ENCODE measurements around the gene PPARG. TPM values are rescaled to one million over a fixed set of nuclear protein-coding genes. Genes with fewer than 3 reads are reported as not detected.

Gene PPARG
- total and polyA plus RNA-seq, 2 of the 13 experiments (the other 11 are each of a cell fraction or from before 2014, with no cell fraction given) = 13.9 to 58.3 TPM

DNA sequence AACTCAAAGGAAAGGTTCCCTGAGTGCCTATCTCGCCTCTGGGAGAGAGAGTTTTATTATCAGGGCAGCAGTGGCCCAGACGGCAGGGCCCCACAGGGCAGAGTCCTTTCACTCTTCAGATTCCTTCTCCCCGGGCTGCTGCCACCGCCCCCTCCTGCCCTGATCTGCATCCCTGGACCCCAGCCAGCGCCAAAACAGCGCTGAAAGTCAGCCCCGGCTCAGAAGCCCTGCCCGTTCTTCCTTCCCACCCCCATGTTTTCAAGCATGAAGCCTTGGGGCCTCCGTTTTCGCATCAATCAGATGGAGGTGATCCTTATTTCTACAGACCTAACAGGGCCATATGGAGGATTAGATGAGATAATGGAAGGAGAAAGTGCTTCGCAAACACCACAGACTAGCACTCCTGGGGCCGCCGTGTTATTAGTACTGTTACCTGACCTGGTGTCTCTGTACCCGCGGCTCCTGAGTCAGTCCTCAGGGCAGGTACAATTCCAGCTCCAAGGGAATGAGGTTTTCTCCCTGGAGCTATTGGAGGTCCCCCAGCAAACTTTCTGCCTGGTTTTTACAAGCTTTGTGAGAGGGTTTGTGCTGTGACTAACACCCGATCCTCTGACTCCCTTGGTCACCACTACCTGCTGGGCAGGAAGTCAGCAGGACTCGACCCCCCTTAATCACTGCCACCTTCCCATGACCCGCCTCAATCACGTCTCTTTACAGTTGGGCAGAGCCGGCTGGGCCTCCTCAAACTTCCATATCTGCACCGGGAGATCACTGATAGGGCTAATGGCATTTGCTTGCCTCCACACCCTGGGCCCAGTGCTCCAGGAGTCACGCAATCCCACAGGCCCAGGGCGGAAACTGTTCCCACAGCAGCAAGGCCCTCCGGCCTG, 156.0 kb downstream of the PPARG start (continued):
- TF ChIP-seq, protein P1, sequence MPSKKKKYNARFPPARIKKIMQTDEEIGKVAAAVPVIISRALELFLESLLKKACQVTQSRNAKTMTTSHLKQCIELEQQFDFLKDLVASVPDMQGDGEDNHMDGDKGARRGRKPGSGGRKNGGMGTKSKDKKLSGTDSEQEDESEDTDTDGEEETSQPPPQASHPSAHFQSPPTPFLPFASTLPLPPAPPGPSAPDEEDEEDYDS (CRISPR knock-in tag; IDR thresholded peaks at IDR 0.05) = peak; percentile 6; the same call in 1 of the 2 replicates
- no peak for TF ChIP-seq ZFP36 (IDR thresholded peaks at IDR 0.05; ENCODE audit: borderline replicate concordance, low read depth, low read length, partially characterized antibody)
- TF ChIP-seq, protein P2, sequence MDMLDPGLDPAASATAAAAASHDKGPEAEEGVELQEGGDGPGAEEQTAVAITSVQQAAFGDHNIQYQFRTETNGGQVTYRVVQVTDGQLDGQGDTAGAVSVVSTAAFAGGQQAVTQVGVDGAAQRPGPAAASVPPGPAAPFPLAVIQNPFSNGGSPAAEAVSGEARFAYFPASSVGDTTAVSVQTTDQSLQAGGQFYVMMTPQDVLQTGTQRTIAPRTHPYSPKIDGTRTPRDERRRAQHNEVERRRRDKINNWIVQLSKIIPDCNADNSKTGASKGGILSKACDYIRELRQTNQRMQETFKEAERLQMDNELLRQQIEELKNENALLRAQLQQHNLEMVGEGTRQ (IDR thresholded peaks at IDR 0.05; ENCODE audit: low read depth, low read length) = no peak
- TF ChIP-seq, protein P2 (CRISPR knock-in tag; IDR thresholded peaks at IDR 0.05; ENCODE audit: borderline replicate concordance) = no peak
- no peak for TF ChIP-seq PITX1 (CRISPR knock-in tag; IDR thresholded peaks at IDR 0.05)
- no peak for TF ChIP-seq ZNF326 (CRISPR knock-in tag; IDR thresholded peaks at IDR 0.05; ENCODE audit: borderline replicate concordance)
- no peak for TF ChIP-seq CREB1 (IDR thresholded peaks at IDR 0.05)
- peak; percentile 19; the same call in 1 of the 2 replicates for TF ChIP-seq CREB1 (CRISPR knock-in tag; IDR thresholded peaks at IDR 0.05)
- TF ChIP-seq REPIN1 (CRISPR knock-in tag; IDR thresholded peaks at IDR 0.05; ENCODE audit: borderline replicate concordance, low read depth) = no peak
- TF ChIP-seq, protein P3, sequence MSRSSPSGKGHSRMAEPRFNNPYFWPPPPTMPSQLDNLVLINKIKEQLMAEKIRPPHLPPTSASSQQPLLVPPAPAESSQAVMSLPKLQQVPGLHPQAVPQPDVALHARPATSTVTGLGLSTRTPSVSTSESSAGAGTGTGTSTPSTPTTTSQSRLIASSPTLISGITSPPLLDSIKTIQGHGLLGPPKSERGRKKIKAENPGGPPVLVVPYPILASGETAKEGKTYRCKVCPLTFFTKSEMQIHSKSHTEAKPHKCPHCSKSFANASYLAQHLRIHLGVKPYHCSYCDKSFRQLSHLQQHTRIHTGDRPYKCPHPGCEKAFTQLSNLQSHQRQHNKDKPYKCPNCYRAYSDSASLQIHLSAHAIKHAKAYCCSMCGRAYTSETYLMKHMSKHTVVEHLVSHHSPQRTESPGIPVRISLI (CRISPR knock-in tag; IDR thresholded peaks at IDR 0.05; ENCODE audit: borderline replicate concordance) = no peak
- peak; percentile 95 for TF ChIP-seq ZNF264 (CRISPR knock-in tag; IDR thresholded peaks at IDR 0.05)
- TF ChIP-seq ZNF432 (CRISPR knock-in tag; IDR thresholded peaks at IDR 0.05; ENCODE audit: borderline replicate concordance) = no peak
- peak; percentile 78 for TF ChIP-seq RARA (CRISPR knock-in tag; IDR thresholded peaks at IDR 0.05)
- TF ChIP-seq ZNF121 (CRISPR knock-in tag; IDR thresholded peaks at IDR 0.05) = peak; percentile 55; the same call in 1 of the 2 replicates
- TF ChIP-seq ESRRA (CRISPR knock-in tag; IDR thresholded peaks at IDR 0.05; ENCODE audit: low read depth) = no peak
- TF ChIP-seq ZNF160 (CRISPR knock-in tag; IDR thresholded peaks at IDR 0.05) = no peak
- TF ChIP-seq ARNTL (CRISPR knock-in tag; IDR thresholded peaks at IDR 0.05) = no peak; the same call in 1 of the 2 replicates
- TF ChIP-seq JARID2 (CRISPR knock-in tag; IDR thresholded peaks at IDR 0.05; ENCODE audit: insufficient replicate concordance) = no peak
- no peak for TF ChIP-seq MIER3 (CRISPR knock-in tag; IDR thresholded peaks at IDR 0.05; ENCODE audit: borderline replicate concordance)
- TF ChIP-seq ZNF878 (CRISPR knock-in tag; IDR thresholded peaks at IDR 0.05) = no peak
- TF ChIP-seq NFKB2 (CRISPR knock-in tag; IDR thresholded peaks at IDR 0.05; ENCODE audit: borderline replicate concordance) = 0 out of 2 replicates have a peak, but pooled peaks have one; percentile 14
- no peak for TF ChIP-seq ZNF567 (CRISPR knock-in tag; IDR thresholded peaks at IDR 0.05; ENCODE audit: borderline replicate concordance)
- TF ChIP-seq ZNF678 (CRISPR knock-in tag; IDR thresholded peaks at IDR 0.05) = no peak
- TF ChIP-seq U2AF2 (IDR thresholded peaks at IDR 0.05; ENCODE audit: low read depth, low read length) = no peak
- TF ChIP-seq ZNF7 (CRISPR knock-in tag; IDR thresholded peaks at IDR 0.05) = no peak
- TF ChIP-seq YY1 (IDR thresholded peaks at IDR 0.05; ENCODE audit: insufficient read depth, insufficient replicate concordance, low read depth, low read length) = no peak
- TF ChIP-seq ZNF879 (CRISPR knock-in tag; IDR thresholded peaks at IDR 0.05) = no peak
- no peak for TF ChIP-seq SRSF1 (optimal IDR thresholded peaks at IDR 0.05; ENCODE audit: low read depth, low read length)

All from HepG2 (cell line).